HEK293T (cell line): ENCODE data around the gene VBP1.

Experiments
- CTCF ChIA-PET: fragments of 350-600 bp; formaldehyde crosslinking; extraction: SDS; loops from one replicate; lab custom pipeline; 2021; ENCODE audit warnings: antibody characterized with exemption, inconsistent platforms; lab: Yijun Ruan, JAX
- POLR2A ChIA-PET: fragments of 350-600 bp; formaldehyde crosslinking; extraction: SDS; loops from one replicate; lab custom pipeline; 2020; ENCODE audit warnings: antibody characterized with exemption, inconsistent platforms; lab: Yijun Ruan, JAX
- DNase-seq: peaks from one replicate; pipeline ENCODE4 v3.0.0; 2012; ENCODE audit warnings: mixed read lengths; ENCODE audit errors: extremely low spot score
- ARNT ChIP-seq: fragments of 450-650 bp; IDR thresholded peaks from 2 replicates; pipeline ENCODE4 v1.6.1; 2017; ENCODE audit warnings: mild to moderate bottlenecking
- BHLHE40 ChIP-seq: fragments of 450-650 bp; IDR thresholded peaks from 2 replicates; pipeline ENCODE4 v1.6.1; 2016; ENCODE audit warnings: mild to moderate bottlenecking, moderate library complexity, borderline replicate concordance
- CTBP1 ChIP-seq: fragments of 450-650 bp; IDR thresholded peaks from 2 replicates; pipeline ENCODE4 v1.6.1; 2016; ENCODE audit warnings: borderline replicate concordance
- ELF4 ChIP-seq: fragments of 450-650 bp; IDR thresholded peaks from 2 replicates; pipeline ENCODE4 v1.6.1; 2017; ENCODE audit warnings: antibody characterized with exemption
- FOXA1 ChIP-seq: fragments of 450-650 bp; IDR thresholded peaks from 2 replicates; pipeline ENCODE4 v1.6.1; 2016; ENCODE audit warnings: mild to moderate bottlenecking
- FOXK2 ChIP-seq: fragments of 450-650 bp; IDR thresholded peaks from 2 replicates; pipeline ENCODE4 v1.6.1; 2016; ENCODE audit warnings: mild to moderate bottlenecking
- FOXM1 ChIP-seq: fragments of 450-650 bp; IDR thresholded peaks from 2 replicates; pipeline ENCODE4 v1.6.1; 2017; ENCODE audit warnings: mild to moderate bottlenecking, borderline replicate concordance
- HDGF ChIP-seq: fragments of 450-650 bp; IDR thresholded peaks from 2 replicates; pipeline ENCODE4 v1.6.1; 2017; ENCODE audit warnings: antibody characterized with exemption, borderline replicate concordance
- L3MBTL2 ChIP-seq: fragments of 450-650 bp; conservative IDR thresholded peaks from 2 replicates; pipeline ENCODE4 v1.6.1; 2016; ENCODE audit warnings: mild to moderate bottlenecking
- LEF1 ChIP-seq: fragments of 450-650 bp; IDR thresholded peaks from 2 replicates; pipeline ENCODE4 v1.6.1; 2017; ENCODE audit warnings: mild to moderate bottlenecking, borderline replicate concordance
- NFRKB ChIP-seq: fragments of 450-650 bp; IDR thresholded peaks from 2 replicates; pipeline ENCODE4 v1.6.1; 2016; ENCODE audit warnings: mild to moderate bottlenecking, moderate library complexity
- PKNOX1 ChIP-seq: fragments of 450-650 bp; IDR thresholded peaks from 2 replicates; pipeline ENCODE4 v1.6.1; 2016
- SP1 ChIP-seq: fragments of 450-650 bp; IDR thresholded peaks from 2 replicates; pipeline ENCODE4 v1.6.1; 2017
- SUZ12 ChIP-seq: fragments of 450-650 bp; IDR thresholded peaks from 2 replicates; pipeline ENCODE4 v1.6.1; 2016; ENCODE audit warnings: mild to moderate bottlenecking
- TARDBP ChIP-seq: fragments of 450-650 bp; IDR thresholded peaks from 2 replicates; pipeline ENCODE4 v1.6.1; 2016
- ZNF384 ChIP-seq: fragments of 450-650 bp; IDR thresholded peaks from 2 replicates; pipeline ENCODE4 v1.6.1; 2016

Gene VBP1, protein sequence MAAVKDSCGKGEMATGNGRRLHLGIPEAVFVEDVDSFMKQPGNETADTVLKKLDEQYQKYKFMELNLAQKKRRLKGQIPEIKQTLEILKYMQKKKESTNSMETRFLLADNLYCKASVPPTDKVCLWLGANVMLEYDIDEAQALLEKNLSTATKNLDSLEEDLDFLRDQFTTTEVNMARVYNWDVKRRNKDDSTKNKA

DNA sequence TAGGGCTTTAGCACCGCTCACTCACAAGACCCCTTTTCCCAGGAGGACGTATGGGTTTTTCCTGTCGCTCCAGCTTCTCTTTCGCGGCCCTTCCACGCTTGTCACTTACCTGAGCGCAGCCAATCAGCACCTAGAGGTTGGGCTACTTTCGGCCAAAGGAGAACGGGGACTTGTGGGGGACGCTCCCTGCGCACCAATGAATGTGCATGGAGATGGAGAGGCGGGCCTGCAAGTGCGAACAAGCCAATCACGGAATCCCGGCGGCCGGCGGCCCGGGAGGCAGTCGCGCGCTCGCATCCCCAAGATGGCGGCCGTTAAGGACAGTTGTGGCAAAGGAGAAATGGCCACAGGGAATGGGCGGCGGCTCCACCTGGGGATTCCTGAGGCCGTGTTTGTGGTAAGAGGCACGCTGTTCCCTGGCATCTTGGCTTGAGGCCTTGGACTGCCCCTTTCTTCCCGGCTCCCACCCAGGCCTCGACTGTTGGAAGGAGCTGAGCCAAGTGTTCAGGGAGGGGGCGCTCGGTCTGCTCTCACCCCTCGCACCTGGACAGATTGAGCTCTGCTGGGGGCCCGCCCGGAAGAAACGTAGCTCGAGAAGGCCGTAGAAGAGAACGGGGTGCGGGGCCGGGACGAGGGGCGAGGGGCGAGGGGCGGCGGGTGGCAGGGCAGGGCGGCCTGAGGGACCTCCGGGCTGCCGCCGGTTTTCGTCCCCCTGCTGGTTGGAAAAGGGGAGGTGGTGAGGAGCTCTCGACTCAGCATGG, at the start of gene VBP1:
VBP1 (plus strand) TSS at position 282 of the 761 bp plus-strand sequence; CDS start at position 305, 23 bp downstream.
- POLR2A ChIA-PET = interaction anchor here (0.6 to 1.7 kb wide), 9 partner anchors 10 to 299 kb away, joined by 3 to 6 read pairs (median 3); no protein-coding TSS in a partner anchor
- TF ChIP-seq NFRKB (peak; percentile 78), PKNOX1 (peak; percentile 98), L3MBTL2 (peak; percentile 8; the same call in 1 of the 2 replicates), FOXM1 (no peak), CTBP1 (no peak)
- CTCF ChIA-PET = interaction anchor here (1.5 to 1.6 kb wide), 3 partner anchors 20 to 218 kb away, joined by 3 to 6 read pairs (median 4); no protein-coding TSS in a partner anchor
- peak; percentile 93 for DNase-seq

- no peak for DNase-seq
- ChIA-PET CTCF (no interaction called here), POLR2A (no interaction called here)
- TF ChIP-seq ZNF384 (no peak), FOXA1 (no peak), ARNT (no peak), TARDBP (no peak), NFRKB (no peak), L3MBTL2 (no peak), ELF4 (no peak), FOXK2 (no peak), CTBP1 (no peak), FOXM1 (no peak), HDGF (no peak), LEF1 (no peak), SUZ12 (no peak), BHLHE40 (no peak), SP1 (no peak), PKNOX1 (no peak)
These were observed 46.4 kb upstream of the VBP1 start for GRCh38 chrX:155169881-155170280.

GRCh38 chrX:155179346-155179997, 36.8 kb upstream of the VBP1 start:
- no peak for DNase-seq
- TF ChIP-seq PKNOX1 (no peak), SP1 (no peak), FOXA1 (no peak), ARNT (no peak), FOXK2 (no peak), FOXM1 (no peak), BHLHE40 (no peak), HDGF (no peak), NFRKB (no peak)
- ChIA-PET CTCF (no interaction called here), POLR2A (no interaction called here)

DNA sequence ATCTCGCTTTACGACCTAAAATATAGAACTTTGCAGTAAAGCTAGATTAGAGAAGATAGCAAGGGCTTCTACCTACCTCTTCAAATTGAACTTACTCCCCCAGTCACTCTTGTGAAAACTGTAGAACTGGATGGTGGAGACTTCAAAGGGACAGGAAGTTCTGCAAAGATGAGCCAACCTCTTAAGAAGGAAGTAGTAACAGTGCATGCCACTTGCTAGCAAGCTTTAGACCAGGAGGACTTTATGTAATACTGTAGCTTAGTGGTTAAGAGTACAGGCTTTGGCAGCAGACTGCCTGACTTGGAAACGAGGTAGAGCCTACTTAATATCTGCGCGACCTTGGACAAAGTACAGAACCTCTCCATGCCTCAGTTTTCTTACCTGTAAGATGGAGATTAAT, 27.5 kb upstream of the VBP1 start:
- ChIA-PET CTCF (no interaction called here), POLR2A (no interaction called here)

More for the DNA sequence above, 27.5 kb upstream of the VBP1 start:
- TF ChIP-seq BHLHE40 (no peak), ARNT (no peak), ELF4 (no peak), CTBP1 (no peak), SP1 (no peak), SUZ12 (no peak), ZNF384 (no peak), L3MBTL2 (no peak), HDGF (no peak), NFRKB (no peak), TARDBP (no peak), FOXM1 (no peak), LEF1 (no peak), PKNOX1 (no peak), FOXA1 (no peak), FOXK2 (no peak)
- DNase-seq = no peak
